Measurements from ENCODE around the gene MARK2. TPM values are rescaled to one million over a fixed set of nuclear protein-coding genes. Genes with fewer than 3 reads are reported as not detected.

MARK2 gene
- total RNA-seq, 1 experiment from 2014 or later, result 39.8 TPM

- no peak overlapping the region for H3K4me2 ChIP-seq (ENCODE audit: low read length)
- intact Hi-C loops (cut with micrococcal nuclease), result no loop called here
- H3K27me3 ChIP-seq (ENCODE audit: insufficient read depth, low read length), result no peaks in the 10 kb centered on the region
- DNase-seq (ENCODE audit: low read depth, low spot score) (no peak), ATAC-seq (no peak)
- no peak overlapping the region for H2AFZ ChIP-seq (ENCODE audit: low read depth, low read length, poor library complexity, severe bottlenecking)
- CTCF ChIA-PET, result no interaction called here
- H3K36me3 ChIP-seq (ENCODE audit: control insufficient read depth in 1 of 2, insufficient read depth in 2 of 2, low read length in 2 of 2), result peaks cover 18 to 32% of the 10 kb centered on the region in 2 experiments
- H3K9ac ChIP-seq (ENCODE audit: low read length), result no peak overlapping the region
- TF ChIP-seq ZFX (IDR thresholded peaks at IDR 0.05) (no peak), SP1 (IDR thresholded peaks at IDR 0.05; ENCODE audit: low read depth) (no peak), YY1 (IDR thresholded peaks at IDR 0.05; ENCODE audit: extremely low read depth, insufficient replicate concordance, low read depth, low read length) (no peak), JUND (IDR thresholded peaks at IDR 0.05) (no peak), ZBTB33 (IDR thresholded peaks at IDR 0.05; ENCODE audit: extremely low read depth, insufficient replicate concordance, low read length) (no peak), TCF7L2 (IDR thresholded peaks at IDR 0.05; ENCODE audit: borderline replicate concordance, extremely low read depth, insufficient read depth, insufficient read length) (no peak), CEBPB (IDR thresholded peaks at IDR 0.05; ENCODE audit: low read depth) (no peak), CBX3 (IDR thresholded peaks at IDR 0.05; ENCODE audit: low read depth) (no peak), FOSL1 (IDR thresholded peaks at IDR 0.05; ENCODE audit: low read depth) (no peak), ZNF274 (IDR thresholded peaks at IDR 0.05; ENCODE audit: low read depth, low read length) (no peak), SRF (IDR thresholded peaks at IDR 0.05; ENCODE audit: low read depth) (no peak), SIN3A (IDR thresholded peaks at IDR 0.05; ENCODE audit: low read depth) (no peak)
- TF ChIP-seq, protein P1, sequence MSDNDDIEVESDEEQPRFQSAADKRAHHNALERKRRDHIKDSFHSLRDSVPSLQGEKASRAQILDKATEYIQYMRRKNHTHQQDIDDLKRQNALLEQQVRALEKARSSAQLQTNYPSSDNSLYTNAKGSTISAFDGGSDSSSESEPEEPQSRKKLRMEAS (IDR thresholded peaks at IDR 0.05), result no peak
- TF ChIP-seq, protein P2, sequence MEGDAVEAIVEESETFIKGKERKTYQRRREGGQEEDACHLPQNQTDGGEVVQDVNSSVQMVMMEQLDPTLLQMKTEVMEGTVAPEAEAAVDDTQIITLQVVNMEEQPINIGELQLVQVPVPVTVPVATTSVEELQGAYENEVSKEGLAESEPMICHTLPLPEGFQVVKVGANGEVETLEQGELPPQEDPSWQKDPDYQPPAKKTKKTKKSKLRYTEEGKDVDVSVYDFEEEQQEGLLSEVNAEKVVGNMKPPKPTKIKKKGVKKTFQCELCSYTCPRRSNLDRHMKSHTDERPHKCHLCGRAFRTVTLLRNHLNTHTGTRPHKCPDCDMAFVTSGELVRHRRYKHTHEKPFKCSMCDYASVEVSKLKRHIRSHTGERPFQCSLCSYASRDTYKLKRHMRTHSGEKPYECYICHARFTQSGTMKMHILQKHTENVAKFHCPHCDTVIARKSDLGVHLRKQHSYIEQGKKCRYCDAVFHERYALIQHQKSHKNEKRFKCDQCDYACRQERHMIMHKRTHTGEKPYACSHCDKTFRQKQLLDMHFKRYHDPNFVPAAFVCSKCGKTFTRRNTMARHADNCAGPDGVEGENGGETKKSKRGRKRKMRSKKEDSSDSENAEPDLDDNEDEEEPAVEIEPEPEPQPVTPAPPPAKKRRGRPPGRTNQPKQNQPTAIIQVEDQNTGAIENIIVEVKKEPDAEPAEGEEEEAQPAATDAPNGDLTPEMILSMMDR (IDR thresholded peaks at IDR 0.05 in 2 of 3, conservative IDR thresholded peaks at IDR 0.05 in 1 of 3; ENCODE audit: borderline replicate concordance in 1 of 3, insufficient read depth in 1 of 3, low read depth in 2 of 3, low read length in 2 of 3), result no peak
- POLR2A ChIA-PET, result no interaction called here
- no peaks in the 10 kb centered on the region for H3K9me2 ChIP-seq (ENCODE audit: insufficient read depth)
- H3K27ac ChIP-seq (ENCODE audit: low read depth, low read length), result no peak overlapping the region
- no peak overlapping the region for H3K4me3 ChIP-seq (replicated peaks in 1 of 2; ENCODE audit: low read depth in 1 of 2, low read length in 2 of 2)
- H3K9me3 ChIP-seq (ENCODE audit: control insufficient read depth in 1 of 2, insufficient read depth in 1 of 2, low read depth in 1 of 2, low read length in 2 of 2), result no peaks in the 10 kb centered on the region
- no peaks in the 10 kb centered on the region for H4K20me1 ChIP-seq (ENCODE audit: insufficient read depth)
- H3K4me1 ChIP-seq (ENCODE audit: control insufficient read depth in 1 of 2, insufficient read depth in 2 of 2, low read length in 2 of 2), result no peaks in the 10 kb centered on the region
- no peaks in the 10 kb centered on the region for H3K79me2 ChIP-seq (ENCODE audit: insufficient read depth, low read length)
- BruUV-seq (replicated peaks), result no TSS peak
- RAD21 ChIA-PET (ENCODE audit: low non-redundant PET in 1 of 2, low total read pairs in 2 of 2, uncharacterized antibody in 2 of 2, unreplicated experiment in 2 of 2), result no interaction called here
These were observed 65.0 kb downstream of the MARK2 start for GRCh38 chr11:63903884-63904283.
